Body of pancreas (tissue), 4 donors: Measurements from ENCODE around the gene CNNM4.

Experiments
- POLR2A ChIP-seq, 3 donors: fragments of 450-650 bp; IDR thresholded peaks; one replicate each; pipeline ENCODE4 v1.6.1; 2016; ENCODE audit warnings: antibody characterized with exemption in 3 of 3, mild to moderate bottlenecking in 2 of 3
- TF ChIP-seq, protein P1 (sequence below), 7 experiments: fragments of 450-650 bp in 4 of 7; fragments of 200-600 bp in 3 of 7; sonication (generic) in 3 of 7; IDR thresholded peaks; one replicate each; pipeline ENCODE4 v1.5.1; 2016 to 2019; ENCODE audit warnings: antibody characterized with exemption in 7 of 7

DNA sequence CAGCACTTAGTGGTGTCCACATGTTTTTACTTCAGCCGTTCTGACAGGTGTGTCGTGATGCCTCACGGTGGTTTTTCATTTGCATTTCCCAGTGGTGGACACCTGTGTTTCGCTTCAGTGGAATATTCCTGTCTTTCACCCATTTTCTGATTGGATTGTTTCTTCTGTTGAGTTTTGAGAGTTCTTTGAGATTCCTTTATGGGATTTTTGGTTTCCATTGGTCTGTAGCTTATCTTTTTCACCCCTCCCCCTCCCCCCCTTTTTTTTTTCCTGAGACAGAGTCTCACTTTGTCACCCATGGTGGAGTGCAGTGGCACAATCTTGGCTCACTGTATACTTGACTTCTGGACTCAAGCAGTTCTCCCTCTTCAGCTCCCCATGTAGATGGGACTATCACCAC, 75.1 kb downstream of the CNNM4 start:
- TF ChIP-seq, protein P1, sequence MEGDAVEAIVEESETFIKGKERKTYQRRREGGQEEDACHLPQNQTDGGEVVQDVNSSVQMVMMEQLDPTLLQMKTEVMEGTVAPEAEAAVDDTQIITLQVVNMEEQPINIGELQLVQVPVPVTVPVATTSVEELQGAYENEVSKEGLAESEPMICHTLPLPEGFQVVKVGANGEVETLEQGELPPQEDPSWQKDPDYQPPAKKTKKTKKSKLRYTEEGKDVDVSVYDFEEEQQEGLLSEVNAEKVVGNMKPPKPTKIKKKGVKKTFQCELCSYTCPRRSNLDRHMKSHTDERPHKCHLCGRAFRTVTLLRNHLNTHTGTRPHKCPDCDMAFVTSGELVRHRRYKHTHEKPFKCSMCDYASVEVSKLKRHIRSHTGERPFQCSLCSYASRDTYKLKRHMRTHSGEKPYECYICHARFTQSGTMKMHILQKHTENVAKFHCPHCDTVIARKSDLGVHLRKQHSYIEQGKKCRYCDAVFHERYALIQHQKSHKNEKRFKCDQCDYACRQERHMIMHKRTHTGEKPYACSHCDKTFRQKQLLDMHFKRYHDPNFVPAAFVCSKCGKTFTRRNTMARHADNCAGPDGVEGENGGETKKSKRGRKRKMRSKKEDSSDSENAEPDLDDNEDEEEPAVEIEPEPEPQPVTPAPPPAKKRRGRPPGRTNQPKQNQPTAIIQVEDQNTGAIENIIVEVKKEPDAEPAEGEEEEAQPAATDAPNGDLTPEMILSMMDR (IDR thresholded peaks at IDR 0.05): no peak
- no peak for TF ChIP-seq POLR2A (IDR thresholded peaks at IDR 0.05)
